Heart left ventricle (tissue), 13 donors: ENCODE data around the gene PYCARD.

Experiments
- POLR2A ChIP-seq, 2 donors: fragments of 450-650 bp; IDR thresholded peaks; one replicate each; pipeline ENCODE4 v1.6.1; 2017; ENCODE audit warnings: antibody characterized with exemption in 2 of 2, mild to moderate bottlenecking in 2 of 2, moderate library complexity in 2 of 2
- TF ChIP-seq, protein P1 (sequence below), 12 donors: fragments of 200-600 bp; sonication (generic) in 4 of 12; IDR thresholded peaks; one replicate each; pipeline versions ENCODE4 v1.5.0 to v1.8.0; 2018 to 2022; ENCODE audit warnings: antibody characterized with exemption in 12 of 12, mild to moderate bottlenecking in 5 of 12
- donor health status: ischemic (EF 13 %, LVEDD 7.1; RV severe dilation, severe dysfunction).
- donor health status: DM: no; HTN: yes; CAD: no.
- donor health status: DM: no; HTN: no; CAD: no.
- donor health status: ischemic (EF 25% LVEDD 6.9; RV normal size, moderate dysfunction).
- donor health status: ischemic (EF 25% LVEDD 5.7; RV mildly dilated, moderate dysfunction).
- donor health status: ischemic (EF 35%, LVEDD 5.7; RV mildly dilated, moderate dysfunction).
- donor health status: nonischemic (EF 11% LVEDD 7.7; RV severe dilation, severe dysfunction).
- donor health status: DM: yes; HTN: yes; CAD: no.
- donor health status: PGD.
- donor health status: ischemic (EF 29% LVEDD 5.4; RV normal size, mild dysfunction).
- donor health status: nonischemic (EF 23%, LVEDD 6.1; RV moderate dilation, normal function).

DNA sequence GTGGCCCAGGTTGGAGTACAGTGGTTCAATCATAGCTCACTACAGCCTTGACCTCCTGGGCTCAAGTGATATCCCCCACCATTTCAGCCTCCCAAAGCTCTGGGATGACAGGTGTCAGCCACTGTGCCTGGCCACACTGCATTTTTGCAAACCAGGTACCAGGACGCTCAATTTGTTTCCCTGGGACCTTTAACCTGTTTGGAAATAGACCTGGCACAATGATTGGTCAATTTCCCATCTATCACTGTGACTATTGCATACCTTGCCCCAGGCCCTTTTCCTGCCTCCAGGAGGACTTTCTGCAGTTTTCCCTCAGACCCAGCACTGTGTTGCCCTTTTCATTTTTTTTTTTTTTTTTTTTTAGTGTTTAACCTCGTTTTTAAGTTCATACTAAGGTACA lies 33.7 kb downstream of the PYCARD start:
- TF ChIP-seq, protein P1, sequence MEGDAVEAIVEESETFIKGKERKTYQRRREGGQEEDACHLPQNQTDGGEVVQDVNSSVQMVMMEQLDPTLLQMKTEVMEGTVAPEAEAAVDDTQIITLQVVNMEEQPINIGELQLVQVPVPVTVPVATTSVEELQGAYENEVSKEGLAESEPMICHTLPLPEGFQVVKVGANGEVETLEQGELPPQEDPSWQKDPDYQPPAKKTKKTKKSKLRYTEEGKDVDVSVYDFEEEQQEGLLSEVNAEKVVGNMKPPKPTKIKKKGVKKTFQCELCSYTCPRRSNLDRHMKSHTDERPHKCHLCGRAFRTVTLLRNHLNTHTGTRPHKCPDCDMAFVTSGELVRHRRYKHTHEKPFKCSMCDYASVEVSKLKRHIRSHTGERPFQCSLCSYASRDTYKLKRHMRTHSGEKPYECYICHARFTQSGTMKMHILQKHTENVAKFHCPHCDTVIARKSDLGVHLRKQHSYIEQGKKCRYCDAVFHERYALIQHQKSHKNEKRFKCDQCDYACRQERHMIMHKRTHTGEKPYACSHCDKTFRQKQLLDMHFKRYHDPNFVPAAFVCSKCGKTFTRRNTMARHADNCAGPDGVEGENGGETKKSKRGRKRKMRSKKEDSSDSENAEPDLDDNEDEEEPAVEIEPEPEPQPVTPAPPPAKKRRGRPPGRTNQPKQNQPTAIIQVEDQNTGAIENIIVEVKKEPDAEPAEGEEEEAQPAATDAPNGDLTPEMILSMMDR (IDR thresholded peaks at IDR 0.05) = no peak
- no peak for TF ChIP-seq POLR2A (IDR thresholded peaks at IDR 0.05)
